Calu3 (cell line): ENCODE data around the gene MGAT5. TPM values are rescaled to one million over a fixed set of nuclear protein-coding genes. Genes with fewer than 3 reads are reported as not detected.

Experiments
- BruUV-seq: library from RNA; stranded (reverse); fragments of 400-500 nt; replicated peaks from 2 replicates; lab custom pipeline; 2021; lab: Mats Ljungman, UMichigan
- CTCF ChIA-PET: fragments of 300-600 bp; sonication (Branson Sonifier 250); formaldehyde crosslinking; loops from one replicate; lab custom pipeline; 2022; ENCODE audit warnings: antibody characterized with exemption; lab: Charles Lee
- DNase-seq: peaks from one replicate; pipeline ENCODE4 v3.0.0; 2022
- H3K27ac Mint-ChIP-seq: one replicate; pipeline ENCODE4 v1.8.0; 2022; ENCODE audit warnings: mixed read lengths; ENCODE audit not compliant: unreplicated experiment
- H3K27me3 Mint-ChIP-seq: one replicate; pipeline ENCODE4 v1.8.0; 2022; ENCODE audit warnings: mixed read lengths; ENCODE audit not compliant: unreplicated experiment
- H3K36me3 Mint-ChIP-seq: one replicate; pipeline ENCODE4 v1.8.0; 2022; ENCODE audit warnings: mild to moderate bottlenecking, moderate library complexity, mixed read lengths; ENCODE audit not compliant: insufficient read depth, unreplicated experiment
- H3K4me1 Mint-ChIP-seq: one replicate; pipeline ENCODE4 v1.8.0; 2022; ENCODE audit warnings: mild to moderate bottlenecking, low read depth, mixed read lengths; ENCODE audit not compliant: unreplicated experiment
- H3K4me3 Mint-ChIP-seq: one replicate; pipeline ENCODE4 v1.8.0; 2022; ENCODE audit warnings: mild to moderate bottlenecking, low read depth, moderate library complexity, mixed read lengths; ENCODE audit not compliant: unreplicated experiment
- H3K9me3 Mint-ChIP-seq: one replicate; pipeline ENCODE4 v1.8.0; 2022; ENCODE audit warnings: low read depth, mixed read lengths; ENCODE audit not compliant: unreplicated experiment
- CTCF ChIP-seq: fragments of 200-600 bp; IDR thresholded peaks from one replicate; pipeline ENCODE4 v1.8.0; 2022; ENCODE audit warnings: antibody characterized with exemption; ENCODE audit not compliant: unreplicated experiment
- intact Hi-C: fragments of 100-400 bp; cut with micrococcal nuclease; formaldehyde crosslinking; loops from one replicate; pipeline ENCODE4 v1.10.0; 2022; ENCODE audit not compliant: unreplicated experiment
- total RNA-seq: library from RNA; stranded (reverse); gene quantifications from 2 replicates; pipeline ENCODE4 v1.2.3, GENCODE V29; 2022

MGAT5 gene
- total RNA-seq, 1 experiment from 2014 or later: 129 TPM

GRCh38 chr2:134259994-134260393 is 6.1 kb downstream of the MGAT5 start:
- H3K4me3 Mint-ChIP-seq: no peak overlapping the region
- no peak for DNase-seq
- CTCF ChIA-PET: no interaction called here
- no TSS peak for BruUV-seq
- H3K27ac Mint-ChIP-seq: no peak overlapping the region
- H3K9me3 Mint-ChIP-seq: no peaks in the 10 kb centered on the region
- H3K27me3 Mint-ChIP-seq: no peaks in the 10 kb centered on the region
- H3K4me1 Mint-ChIP-seq: peaks cover 10% of the 10 kb centered on the region
- intact Hi-C loops: no loop called here
- no peak for TF ChIP-seq CTCF
- H3K36me3 Mint-ChIP-seq: peaks cover 4% of the 10 kb centered on the region

- intact Hi-C loops: no loop called here
- H3K27ac Mint-ChIP-seq: no peak overlapping the region
- no TSS peak for BruUV-seq
- DNase-seq: no peak
- no peaks in the 10 kb centered on the region for H3K27me3 Mint-ChIP-seq
- H3K4me1 Mint-ChIP-seq: peaks cover 10% of the 10 kb centered on the region
- H3K9me3 Mint-ChIP-seq: no peaks in the 10 kb centered on the region
- H3K4me3 Mint-ChIP-seq: no peak overlapping the region
- TF ChIP-seq CTCF: no peak
- CTCF ChIA-PET: interaction anchor here (1.7 kb wide), 1 partner anchor 142 kb away, joined by 6 read pairs; no protein-coding TSS in a partner anchor
- peaks cover 4% of the 10 kb centered on the region for H3K36me3 Mint-ChIP-seq
Measured at GRCh38 chr2:134260713-134261112, 6.8 kb downstream of the MGAT5 start.

- no peaks in the 10 kb centered on the region for H3K9me3 Mint-ChIP-seq
- DNase-seq: no peak
- no TSS peak for BruUV-seq
- H3K4me3 Mint-ChIP-seq: no peak overlapping the region
- H3K27ac Mint-ChIP-seq: no peak overlapping the region
- H3K4me1 Mint-ChIP-seq: peaks cover 10% of the 10 kb centered on the region
- intact Hi-C loops: no loop called here
- no peak for TF ChIP-seq CTCF
- CTCF ChIA-PET: interaction anchor here (1.7 kb wide), 1 partner anchor 143 kb away, joined by 6 read pairs; no protein-coding TSS in a partner anchor
- peaks cover 4% of the 10 kb centered on the region for H3K36me3 Mint-ChIP-seq
- H3K27me3 Mint-ChIP-seq: no peaks in the 10 kb centered on the region
Measured at GRCh38 chr2:134261398-134262131, 7.7 kb downstream of the MGAT5 start.

- CTCF ChIA-PET: no interaction called here
- DNase-seq: no peak
- Mint-ChIP-seq H3K27me3 (no peaks in the 10 kb centered on the region), H3K4me1 (peaks cover 18% of the 10 kb centered on the region), H3K27ac (no peak overlapping the region), H3K36me3 (peaks cover 4% of the 10 kb centered on the region), H3K4me3 (no peak overlapping the region), H3K9me3 (no peaks in the 10 kb centered on the region)
- no TSS peak for BruUV-seq
- no peak for TF ChIP-seq CTCF
- intact Hi-C loops: no loop called here
Measured at GRCh38 chr2:134262684-134263083, 8.8 kb downstream of the MGAT5 start.
